ENCODE results near the gene FKBP15.

FKBP15 gene

DNA sequence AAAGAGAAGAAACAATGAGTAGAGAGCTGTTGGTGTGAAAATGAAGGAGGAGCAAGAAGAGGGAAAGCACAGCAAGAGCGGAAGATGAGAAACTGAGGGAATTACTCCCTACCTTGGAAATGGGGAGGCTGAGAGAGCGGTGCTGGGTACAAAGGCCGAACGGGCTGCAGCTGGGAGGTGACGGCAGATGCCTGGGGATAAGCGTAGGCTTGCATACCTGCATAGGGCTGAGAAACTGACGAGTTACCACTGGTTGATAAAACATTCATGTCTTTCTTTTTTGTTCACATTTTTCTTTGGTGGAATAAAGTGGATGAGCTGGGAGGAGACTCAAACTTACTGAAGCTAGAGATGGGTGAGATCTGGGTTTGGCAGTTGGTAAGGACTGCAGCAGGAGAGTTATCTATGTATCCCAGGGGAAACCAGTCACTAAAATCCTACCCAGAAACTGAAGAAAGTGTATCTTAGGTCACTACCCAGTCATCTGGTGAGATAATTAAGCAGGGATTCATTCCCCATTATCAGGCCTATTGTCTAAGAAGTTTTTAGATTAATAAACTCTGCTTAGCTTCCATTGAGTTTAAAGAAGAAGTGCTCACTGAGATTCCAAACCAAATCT, 34.8 kb downstream of the FKBP15 start:
- H3K4me3 ChIP-seq (ENCODE audit: low read depth, low read length), result no peak overlapping the region
- TF ChIP-seq, protein P1, sequence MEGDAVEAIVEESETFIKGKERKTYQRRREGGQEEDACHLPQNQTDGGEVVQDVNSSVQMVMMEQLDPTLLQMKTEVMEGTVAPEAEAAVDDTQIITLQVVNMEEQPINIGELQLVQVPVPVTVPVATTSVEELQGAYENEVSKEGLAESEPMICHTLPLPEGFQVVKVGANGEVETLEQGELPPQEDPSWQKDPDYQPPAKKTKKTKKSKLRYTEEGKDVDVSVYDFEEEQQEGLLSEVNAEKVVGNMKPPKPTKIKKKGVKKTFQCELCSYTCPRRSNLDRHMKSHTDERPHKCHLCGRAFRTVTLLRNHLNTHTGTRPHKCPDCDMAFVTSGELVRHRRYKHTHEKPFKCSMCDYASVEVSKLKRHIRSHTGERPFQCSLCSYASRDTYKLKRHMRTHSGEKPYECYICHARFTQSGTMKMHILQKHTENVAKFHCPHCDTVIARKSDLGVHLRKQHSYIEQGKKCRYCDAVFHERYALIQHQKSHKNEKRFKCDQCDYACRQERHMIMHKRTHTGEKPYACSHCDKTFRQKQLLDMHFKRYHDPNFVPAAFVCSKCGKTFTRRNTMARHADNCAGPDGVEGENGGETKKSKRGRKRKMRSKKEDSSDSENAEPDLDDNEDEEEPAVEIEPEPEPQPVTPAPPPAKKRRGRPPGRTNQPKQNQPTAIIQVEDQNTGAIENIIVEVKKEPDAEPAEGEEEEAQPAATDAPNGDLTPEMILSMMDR (IDR thresholded peaks at IDR 0.05; ENCODE audit: control insufficient read depth, extremely low read depth, insufficient read depth), result no peak
- no peak for DNase-seq (ENCODE audit: low read depth)

DNA sequence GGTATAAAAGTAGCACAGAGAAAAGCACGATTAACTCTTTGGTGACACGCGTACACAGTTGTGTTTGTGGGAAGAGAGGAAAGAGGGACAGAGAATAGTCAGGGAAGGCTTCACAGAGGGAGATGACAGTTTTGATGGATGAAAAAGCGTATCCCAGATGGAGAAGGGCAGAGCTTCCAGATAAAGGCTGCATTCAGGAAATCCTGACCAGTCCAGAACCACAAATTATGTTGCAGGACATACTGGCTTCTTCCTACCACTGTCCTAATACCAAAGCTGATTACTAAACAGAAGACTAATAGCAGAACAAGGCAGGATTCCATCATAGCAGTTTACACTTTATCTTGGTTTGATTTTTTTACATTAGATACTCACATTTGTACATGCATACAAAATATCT, 35.8 kb downstream of the FKBP15 start:
- TF ChIP-seq, protein P1 (IDR thresholded peaks at IDR 0.05; ENCODE audit: control insufficient read depth, extremely low read depth, insufficient read depth), result no peak
- no peak for DNase-seq (ENCODE audit: low read depth)
- no peak overlapping the region for H3K4me3 ChIP-seq (ENCODE audit: low read depth, low read length)

DNA sequence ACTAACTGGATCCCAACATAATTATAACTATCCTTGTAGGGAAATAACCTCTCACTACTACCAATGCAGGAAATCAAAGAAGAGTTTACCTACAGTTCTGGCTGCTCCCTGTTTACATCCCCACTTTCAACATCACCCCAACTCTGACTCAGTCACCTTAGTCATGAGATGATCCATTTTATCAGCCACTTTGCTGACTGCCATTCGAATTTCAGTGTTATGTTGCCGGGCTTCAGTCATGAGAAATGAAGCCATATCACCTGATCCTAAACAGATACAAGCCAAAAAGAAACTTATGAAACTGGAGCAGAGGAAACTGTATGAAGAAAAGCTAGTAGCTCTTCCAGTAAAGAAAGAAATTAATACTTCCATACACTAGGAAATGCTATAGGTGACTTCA, 36.5 kb downstream of the FKBP15 start:
- no peak for DNase-seq (ENCODE audit: low read depth)
- H3K4me3 ChIP-seq (ENCODE audit: low read depth, low read length), result no peak overlapping the region
- TF ChIP-seq, protein P1 (IDR thresholded peaks at IDR 0.05; ENCODE audit: control insufficient read depth, extremely low read depth, insufficient read depth), result no peak

DNA sequence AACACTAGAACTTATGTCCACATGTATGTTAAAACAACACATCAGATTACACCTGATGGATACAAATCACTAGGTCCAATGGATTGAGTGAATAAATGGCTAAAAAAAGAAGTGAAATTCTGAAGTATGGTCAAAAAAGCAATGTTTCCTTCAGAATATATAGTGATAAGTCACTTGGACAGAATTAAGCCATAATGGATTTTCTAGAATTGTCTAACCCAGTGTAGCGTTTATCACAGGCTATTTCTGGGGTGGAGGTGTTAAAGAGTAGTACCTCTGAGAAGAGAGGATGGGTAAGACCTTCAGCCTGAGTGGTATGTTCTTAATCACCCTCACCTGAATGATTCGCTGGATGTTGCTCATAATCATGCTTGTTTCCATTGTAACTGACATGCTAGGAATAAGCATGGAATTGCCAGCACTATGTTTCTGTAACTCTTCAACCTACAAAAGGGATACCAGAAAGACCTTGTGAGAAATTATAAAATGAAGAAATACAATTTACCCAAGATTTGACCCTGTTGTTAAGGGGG, 37.1 kb downstream of the FKBP15 start:
- DNase-seq (ENCODE audit: low read depth), result no peak
- H3K4me3 ChIP-seq (ENCODE audit: low read depth, low read length), result no peak overlapping the region
- TF ChIP-seq, protein P1 (IDR thresholded peaks at IDR 0.05; ENCODE audit: control insufficient read depth, extremely low read depth, insufficient read depth), result no peak

DNA sequence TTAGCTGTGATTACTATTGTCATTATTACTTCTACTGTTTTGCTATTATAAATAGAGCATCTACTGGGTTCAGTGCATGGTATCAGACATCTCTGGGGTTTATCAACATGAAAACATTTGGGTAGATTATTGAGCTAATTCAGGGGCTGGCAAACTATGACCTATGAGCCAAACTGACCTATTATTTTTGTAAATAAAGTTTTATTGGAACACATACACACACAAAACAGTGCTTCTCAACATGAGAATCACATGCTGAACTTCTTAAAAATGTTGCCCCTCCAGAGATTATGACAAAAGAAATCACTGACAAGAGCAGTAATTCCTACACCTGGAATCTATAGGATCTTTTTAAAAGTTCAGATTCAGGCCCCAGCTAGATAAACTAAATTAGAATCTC, 39.9 kb downstream of the FKBP15 start:
- no peak overlapping the region for H3K4me3 ChIP-seq (ENCODE audit: low read depth, low read length)
- TF ChIP-seq, protein P1 (IDR thresholded peaks at IDR 0.05; ENCODE audit: control insufficient read depth, extremely low read depth, insufficient read depth), result no peak
- DNase-seq (ENCODE audit: low read depth), result no peak

DNA sequence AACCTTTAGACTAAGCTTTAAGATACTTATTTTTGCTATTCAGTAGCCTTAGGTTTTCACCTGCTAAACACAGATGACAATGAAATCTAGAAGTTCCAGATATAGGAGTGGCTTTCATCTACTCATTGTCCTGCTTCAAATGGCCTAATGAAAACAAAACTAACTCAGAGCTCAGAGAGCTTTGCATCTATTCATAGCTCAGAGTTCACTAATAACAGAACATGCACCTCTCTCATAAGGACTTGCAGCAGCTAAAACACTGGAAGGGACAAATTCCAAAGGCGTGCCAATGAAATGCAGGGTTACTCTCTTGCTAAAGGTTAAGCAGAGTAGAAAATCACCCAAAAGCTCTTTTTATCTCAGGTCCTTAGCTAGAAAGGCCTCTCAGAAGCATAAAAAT, 41.2 kb downstream of the FKBP15 start:
- no peak overlapping the region for H3K4me3 ChIP-seq (ENCODE audit: low read depth, low read length)
- TF ChIP-seq, protein P1 (IDR thresholded peaks at IDR 0.05; ENCODE audit: control insufficient read depth, extremely low read depth, insufficient read depth), result no peak
- no peak for DNase-seq (ENCODE audit: low read depth)

DNA sequence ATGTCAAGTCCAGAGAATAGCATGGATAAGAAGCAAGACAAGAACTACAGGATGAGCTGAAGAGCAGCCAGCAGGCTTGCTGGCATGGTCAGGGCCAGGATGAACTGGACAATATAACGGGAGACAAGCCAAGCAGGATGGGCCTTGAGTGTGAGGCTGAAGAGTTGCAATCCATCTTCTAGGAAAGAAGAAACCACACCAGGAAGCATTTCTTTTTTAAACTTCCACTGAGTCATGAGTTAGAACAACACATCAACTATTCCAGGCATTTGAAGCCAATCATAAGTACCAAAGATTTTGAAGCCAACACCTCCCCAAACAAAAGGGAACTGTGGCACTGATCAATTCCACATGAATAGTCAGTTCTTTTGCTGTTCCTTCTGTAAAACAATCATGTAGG, 43.0 kb downstream of the FKBP15 start:
- TF ChIP-seq, protein P1 (IDR thresholded peaks at IDR 0.05; ENCODE audit: control insufficient read depth, extremely low read depth, insufficient read depth), result no peak
- no peak overlapping the region for H3K4me3 ChIP-seq (ENCODE audit: low read depth, low read length)
- DNase-seq (ENCODE audit: low read depth), result no peak
